CD4-positive, alpha-beta T cell treated with Interleukin-21 for 1 hour (primary cell): ENCODE results near the gene CTNNA3.
"Not testable (repeated sequence)": the region's sequence is repeated elsewhere in the genome, so short reads cannot be mapped to it uniquely, and the experiment has no call there.

ENCODE experiments used
- DNase-seq: peaks from one replicate; pipeline ENCODE4 v3.0.0-alpha.2; 2020

CTNNA3 gene

DNA sequence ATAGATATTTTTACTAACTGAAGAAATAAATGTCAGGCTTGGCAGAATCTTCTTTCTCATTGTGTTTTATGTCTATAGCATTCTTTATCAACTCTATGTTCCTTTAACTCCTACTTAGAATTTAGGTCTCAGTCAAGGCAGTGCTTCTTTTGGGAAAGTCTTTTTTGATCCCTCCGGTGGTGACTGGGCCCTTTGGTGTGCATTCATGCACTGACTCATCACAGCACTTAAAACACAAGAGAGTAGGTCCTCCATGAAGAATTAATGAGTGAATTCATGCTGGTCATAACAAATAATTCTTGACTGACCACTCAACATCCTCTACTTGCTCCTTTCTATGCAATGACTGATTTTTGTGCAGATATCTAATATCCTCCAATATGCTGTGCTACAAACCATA lies 1229.0 kb downstream of the CTNNA3 start:
- no peak for DNase-seq

DNA sequence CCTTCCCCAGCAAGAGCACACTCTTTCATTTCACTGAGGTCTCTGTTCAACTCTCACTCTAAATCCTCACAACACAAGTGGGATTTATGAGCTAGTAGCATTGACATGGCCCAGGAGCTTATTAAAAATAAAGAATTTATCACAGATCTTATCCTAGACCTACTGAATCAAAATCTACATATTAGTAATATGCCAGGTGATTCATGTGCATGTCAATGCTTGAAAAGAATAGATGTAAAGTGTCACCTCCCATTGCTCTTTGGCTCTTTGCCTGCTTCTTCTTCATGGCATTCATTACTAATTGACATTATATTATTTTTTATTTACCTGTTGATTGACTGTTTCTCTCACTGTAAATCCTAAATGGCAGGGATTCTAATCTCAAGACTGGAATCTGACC lies 1229.4 kb downstream of the CTNNA3 start:
- DNase-seq: no peak

DNA sequence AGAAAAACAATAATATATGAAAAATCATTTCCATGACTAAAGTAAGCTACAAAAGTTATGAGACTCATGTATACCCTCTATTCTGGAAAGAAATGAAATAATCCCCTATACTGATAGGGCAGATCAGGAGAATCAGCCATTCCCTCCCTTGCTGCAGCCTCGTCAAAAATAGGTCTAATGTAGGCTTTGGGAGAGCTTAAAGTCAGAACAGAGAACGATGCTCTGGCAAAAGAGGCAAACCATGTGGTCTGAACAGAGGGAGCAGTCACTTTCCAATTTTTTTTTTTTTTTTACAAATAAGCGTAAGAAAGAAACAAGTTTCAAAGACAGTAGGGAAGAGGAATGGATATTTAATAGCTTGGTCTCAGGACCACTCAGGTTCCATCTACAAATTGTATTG lies 1232.4 kb downstream of the CTNNA3 start:
- DNase-seq: no peak

DNA sequence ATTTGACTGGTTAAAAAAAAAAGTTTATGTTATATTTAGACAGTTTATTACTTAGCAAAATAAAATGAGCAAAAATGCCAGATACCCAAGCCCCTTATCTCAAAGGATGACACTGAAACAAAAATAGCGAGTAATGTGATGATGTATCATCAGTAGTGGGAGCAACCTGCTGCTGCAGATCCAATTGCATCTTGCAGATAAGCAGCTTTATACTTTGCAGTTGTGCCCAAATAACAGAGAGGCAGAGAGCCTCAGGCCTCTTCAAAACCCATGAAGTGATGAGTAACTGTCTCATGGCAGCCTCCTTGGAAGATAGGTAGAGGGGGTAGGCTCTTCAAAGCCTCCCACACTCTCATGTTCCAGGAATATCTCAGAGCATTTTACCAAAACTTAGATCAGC lies 1238.4 kb downstream of the CTNNA3 start:
- no peak for DNase-seq

DNA sequence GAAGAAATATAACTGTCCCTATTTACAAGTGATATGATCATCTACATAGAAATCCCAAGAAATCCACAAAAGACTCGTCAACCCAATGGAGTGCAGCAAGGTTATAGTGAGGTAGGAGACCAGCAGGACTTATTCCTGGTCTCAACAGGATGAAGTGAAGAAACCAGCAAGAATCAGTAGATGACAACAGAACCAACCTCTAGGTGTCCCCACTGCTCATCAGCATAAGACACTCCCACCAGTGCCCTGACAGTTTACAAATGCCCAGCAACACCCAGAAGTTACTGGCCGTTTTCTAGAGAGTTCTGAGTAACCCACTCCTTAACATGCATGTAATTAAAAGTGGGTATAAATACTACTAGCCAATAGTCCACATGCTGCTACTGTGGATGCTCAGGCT lies 1240.7 kb downstream of the CTNNA3 start:
- DNase-seq: no peak

DNA sequence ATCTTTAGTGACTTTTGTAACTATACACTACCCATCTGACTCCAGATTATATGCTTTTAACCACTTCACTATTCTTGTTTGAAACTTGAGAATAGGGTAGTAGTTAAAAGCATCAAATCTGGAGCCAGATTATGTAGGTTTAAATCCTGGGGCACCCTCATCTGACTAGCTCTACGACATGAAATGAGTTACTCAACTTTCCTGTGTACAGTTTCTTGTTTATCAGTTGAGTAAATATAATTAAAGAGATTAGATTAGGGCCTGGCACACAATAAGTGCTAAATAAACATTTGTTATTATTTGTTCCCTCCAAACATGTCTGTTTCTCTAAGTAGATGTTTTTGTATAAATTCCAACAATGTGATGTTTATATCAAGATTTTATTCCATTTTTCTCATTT lies 1255.4 kb downstream of the CTNNA3 start:
- DNase-seq: no peak

DNA sequence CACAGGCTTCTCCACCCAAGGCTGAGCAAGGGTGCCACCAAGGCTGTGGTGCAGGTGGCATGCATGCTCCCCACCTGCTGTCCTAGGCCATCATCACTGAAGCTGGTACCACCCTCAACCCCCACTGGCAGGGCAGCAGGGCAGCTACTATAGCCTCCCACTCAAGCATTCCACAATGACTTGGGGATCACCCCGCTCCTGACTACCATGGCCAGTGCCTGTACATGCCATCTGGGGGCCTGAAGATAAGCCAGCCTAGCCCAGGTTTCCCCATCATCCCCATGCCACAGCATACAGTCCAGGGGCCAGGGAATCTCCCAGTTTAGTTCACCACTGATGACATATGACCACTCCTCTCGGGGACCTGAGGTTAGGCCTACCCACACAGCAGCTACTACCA lies 1281.1 kb downstream of the CTNNA3 start:
- DNase-seq: no peak

DNA sequence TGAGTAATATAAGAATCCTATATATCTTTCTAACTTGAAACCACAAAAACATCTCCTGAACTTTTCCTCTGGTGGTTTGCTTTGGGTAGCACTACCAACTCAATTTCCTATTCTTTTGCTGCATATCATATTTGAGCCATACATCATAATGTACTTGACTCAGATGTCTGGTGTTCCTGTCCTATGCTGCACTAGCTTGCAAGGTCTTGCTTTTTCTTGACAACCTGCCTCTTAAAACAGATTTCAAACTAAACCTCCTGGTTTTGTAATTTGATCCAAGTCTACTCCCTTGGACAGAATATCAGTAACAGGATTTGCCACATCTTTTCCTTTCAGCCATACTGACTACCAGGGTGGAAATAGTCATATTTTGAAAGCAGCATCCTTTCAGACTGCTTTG lies 1290.4 kb downstream of the CTNNA3 start:
- no peak for DNase-seq

DNA sequence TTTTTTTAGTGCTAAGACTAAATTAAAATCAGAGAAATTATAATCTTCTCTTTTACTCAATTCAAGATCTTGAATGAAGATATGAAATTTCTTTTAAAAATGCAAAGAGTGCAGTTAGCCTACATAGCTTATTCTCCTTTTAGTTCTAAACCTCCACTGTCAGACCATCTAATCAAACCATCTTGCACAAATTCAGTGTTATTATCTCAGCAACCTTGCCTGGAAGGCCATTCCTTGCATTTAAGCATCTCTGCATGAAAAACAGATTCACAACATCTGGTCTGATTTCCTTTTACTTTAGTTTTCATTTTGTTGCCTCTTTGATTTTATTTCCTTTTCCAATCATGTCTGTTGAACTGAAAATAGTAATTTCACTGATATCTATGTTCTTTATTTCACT lies 1297.3 kb downstream of the CTNNA3 start:
- no peak for DNase-seq

DNA sequence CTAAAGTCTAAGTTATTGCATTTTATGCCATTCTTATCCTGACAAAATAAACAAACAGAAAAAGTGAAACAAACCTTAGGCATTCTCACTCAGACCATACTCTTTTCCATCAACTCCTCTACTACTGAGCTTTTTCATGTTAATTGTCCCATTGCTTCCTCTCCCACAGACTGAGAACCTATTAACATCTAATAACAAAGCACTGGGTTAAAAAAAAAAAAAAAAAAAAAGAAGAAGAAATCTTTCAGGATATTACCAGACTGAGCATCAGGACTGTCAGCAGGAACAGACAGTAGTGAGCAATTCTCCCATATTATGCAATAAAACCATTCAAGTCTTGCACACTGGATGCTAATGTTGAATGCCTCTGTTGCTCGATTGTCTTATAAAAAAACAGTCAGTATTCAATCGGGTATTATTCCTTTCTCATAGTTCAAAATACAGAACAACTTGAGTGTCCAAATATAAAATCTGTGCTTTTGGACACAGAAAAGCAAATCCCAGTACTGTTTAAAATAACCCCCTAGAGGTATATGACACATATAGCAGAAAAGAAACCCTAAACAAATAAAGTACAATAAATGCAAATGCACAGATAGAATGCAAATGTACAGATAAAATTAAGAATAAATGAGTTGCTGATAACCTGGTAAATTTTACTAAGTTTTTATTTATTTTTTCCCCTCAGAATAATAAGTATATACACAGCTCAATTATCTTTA lies 1301.5 kb downstream of the CTNNA3 start:
- no peak for DNase-seq

DNA sequence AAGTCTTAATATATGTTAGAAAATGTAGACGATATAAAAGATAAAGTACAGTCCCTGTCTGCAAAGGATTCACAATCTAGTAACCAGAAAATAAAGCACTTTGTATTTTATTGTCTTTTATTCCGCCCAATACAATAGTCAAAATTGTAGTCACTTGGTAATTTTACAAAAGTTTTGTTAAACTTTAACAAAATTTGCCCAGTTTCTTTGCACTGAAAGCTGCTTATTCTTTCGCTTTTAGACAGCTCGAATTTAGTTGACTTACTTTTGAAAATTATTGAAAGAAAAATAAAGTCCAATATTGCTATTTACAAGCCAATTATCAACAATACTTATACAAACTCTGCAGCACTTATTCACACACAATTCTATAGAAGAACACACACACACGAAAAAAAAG lies 1305.1 kb downstream of the CTNNA3 start:
- no peak for DNase-seq

DNA sequence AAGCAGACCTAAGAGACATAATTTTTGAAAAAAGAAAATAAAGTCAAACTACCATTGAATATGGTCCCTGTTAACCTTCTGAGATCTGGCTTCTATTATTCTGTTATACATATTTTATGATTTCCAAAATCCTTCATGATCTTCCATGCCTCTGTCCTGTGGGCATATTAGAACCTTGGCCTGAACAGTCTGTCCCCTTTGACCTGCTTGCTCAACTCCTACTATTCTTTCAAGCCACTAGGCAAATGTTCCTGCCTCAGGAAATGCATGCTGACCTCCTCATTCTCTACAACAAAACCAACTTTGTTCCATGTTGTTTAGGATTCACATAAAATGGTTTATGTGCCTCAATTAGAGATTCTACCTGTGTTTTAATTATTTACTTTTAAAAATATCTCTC lies 1315.0 kb downstream of the CTNNA3 start:
- DNase-seq: no peak

DNA sequence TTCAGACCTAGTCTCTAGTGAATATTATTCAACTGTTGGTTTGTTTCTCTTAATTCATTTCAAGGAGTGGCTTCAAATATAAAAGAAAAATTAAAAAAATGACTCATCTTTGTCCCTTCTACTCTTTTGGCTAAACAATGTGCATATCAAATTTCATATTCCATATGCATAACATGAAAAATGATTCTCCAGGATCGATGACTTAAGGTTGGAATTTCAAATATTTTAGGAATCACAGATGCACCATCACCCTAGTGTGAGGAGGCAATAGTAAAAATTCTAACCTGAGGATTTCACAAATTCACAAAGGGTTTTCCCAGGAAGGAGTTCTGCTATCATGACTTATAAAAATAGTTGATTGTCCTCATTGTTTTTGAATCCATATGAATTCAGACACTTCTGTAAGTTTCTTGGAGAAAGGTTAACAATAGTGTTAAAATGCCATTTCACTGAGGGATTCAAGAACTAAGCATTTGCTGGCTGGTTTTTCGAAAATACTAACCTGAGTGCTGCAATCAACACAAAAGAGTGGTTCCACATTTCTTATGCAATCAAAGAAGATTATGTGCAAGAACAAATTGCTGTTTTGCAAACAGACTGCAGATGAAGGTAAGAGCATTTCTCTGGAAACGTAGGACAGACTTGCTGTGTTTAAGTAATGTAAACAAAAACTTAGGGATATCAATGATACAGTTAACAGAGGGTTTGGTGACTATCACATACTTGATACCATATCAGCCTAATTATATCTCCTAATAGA lies 1317.7 kb downstream of the CTNNA3 start:
- no peak for DNase-seq

DNA sequence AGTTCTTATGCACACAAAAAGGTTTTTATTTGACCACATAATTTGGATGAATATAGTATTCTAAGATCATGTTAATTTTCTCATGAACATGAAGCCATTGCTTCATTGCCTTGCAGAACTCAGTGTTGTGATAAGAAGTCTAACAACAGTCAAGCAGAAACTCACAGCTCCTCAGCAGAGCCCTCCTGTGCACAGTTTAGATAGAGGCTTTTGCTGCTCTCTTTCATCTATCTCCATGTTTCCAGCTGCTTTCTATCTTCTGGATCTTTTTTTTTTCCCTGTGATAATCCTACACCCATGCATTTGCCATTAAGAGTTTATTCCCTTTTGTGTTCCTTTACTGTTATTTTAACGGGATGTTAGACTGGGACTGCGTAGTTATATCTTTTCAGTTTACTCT lies 1327.8 kb downstream of the CTNNA3 start:
- DNase-seq: no peak

DNA sequence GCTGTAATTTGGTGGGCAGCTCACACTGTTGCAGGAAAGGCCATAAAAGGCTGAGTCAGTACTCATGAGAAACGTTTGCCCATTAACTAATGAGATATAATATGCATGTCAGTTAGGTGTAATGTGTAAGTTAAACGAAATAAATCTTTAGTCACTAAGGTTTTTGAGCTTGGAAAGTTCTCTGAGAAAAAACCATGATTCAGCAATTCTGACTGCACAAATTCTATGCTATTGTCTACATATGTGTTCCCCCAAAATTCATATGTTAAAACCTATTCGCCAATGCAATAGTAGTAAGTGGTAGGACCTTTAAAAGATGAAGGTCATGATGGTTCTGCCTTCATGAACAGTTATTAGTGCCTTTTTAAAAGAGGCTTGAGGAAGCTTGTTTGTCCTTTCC lies 1329.8 kb downstream of the CTNNA3 start:
- DNase-seq: no peak

DNA sequence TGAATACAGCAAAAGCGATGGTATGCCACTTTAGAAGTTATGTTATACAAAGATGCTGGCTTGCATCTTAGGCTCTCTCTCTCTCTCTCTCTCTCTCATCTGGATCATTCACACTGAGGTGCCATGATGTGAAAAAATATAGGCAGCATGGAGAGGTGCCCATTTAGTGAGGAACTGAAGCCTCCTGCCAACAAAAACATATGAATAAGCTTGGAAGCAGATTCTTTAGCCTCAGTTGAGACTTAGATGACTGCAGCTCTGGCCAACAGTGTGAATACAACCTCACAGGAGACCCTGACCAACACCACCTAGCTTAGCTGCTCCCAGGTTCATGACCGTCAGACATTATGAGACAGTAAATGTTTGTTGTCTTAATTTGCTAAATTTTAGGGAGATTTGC lies 1330.3 kb downstream of the CTNNA3 start:
- no peak for DNase-seq

DNA sequence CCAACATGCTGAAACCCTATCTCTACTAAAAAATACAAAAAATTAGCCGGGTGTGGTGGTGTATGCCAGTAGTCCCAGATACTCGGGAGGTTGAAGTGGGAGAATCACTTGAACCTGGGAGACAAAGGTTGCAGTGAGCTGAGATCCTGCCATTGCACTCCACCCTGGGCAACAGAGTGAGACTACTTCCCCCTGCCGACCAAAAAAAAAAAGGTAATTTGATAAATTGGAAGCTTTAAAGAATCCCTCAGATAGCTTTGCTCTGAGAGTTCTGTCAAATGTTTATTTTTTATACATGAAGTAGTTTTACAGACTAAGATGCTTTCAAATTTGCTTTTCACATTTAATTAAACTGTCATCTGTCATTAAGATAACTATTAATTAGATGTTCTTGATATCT lies 1333.5 kb downstream of the CTNNA3 start:
- DNase-seq: no peak

DNA sequence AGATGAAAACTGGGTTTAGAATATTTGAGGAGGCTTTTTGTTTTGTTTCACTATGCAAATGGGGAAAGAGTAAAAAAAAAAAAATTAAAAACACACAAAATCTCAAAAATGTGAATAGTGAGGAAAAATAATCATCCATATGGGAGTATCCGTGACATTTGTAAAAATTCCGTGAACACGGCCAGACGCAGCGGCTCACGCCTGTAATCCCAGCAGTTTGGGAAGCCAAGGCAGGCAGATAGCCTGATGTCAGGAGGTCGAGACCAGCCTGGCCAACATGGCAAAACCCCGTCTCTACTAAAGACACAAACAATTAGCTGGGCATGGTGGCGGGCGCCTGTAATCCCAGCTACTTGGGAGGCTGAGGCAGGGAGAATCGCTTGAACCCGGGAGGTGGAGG lies 1342.2 kb downstream of the CTNNA3 start:
- DNase-seq: not testable (repeated sequence)

DNA sequence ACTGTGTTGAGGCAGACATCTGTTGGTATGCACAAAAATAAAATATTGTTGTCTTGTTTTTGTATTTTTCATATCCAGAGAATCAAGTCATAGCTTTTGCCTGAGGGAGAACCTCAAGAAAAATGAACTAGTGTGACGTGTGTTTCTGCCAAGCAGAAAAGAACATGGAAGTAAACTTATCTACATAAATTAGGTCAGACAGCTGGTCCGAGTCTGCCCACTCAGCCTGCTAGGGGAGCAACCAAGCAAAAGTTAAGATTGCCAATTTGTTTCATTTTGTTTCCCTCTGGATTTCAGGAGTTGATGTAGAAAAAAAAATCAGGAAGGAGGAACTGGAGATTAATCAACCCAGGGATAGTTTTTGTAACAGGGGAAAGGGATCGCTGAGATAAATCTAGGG lies 1342.6 kb downstream of the CTNNA3 start:
- no peak for DNase-seq

DNA sequence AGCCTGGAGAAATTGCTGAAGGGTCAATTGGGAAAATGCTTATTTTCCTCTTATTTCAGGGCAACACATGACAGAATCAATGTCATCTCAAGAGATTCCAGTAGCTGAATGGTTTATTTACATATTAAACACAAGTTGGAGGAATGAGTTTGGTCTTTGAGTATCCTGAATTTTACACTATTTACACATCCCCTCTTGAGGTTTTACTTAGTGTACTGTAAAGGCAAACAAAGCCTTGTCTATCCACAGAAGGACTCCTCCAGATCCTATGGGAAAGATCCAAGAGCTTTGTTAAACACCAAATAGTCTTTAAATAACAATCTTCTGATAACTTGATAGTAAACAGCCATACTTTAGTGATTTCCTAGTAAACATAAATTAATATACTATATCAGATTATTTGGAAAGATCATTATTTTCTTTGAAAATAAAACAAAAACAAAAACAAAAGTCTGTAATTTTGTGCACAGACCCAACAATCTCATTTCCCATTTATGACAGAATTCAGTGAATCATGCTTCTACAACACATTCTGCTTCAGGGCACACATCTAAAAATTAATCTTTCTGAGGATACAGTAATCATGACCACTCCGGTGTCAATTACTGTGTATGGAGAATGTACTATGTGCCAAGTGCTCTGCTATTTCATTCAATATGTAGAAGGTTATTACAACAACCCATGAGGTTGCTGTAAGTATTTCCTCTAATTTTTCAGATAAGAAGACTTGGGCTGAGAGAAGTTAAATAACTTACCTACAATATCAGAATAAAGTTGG lies 1345.2 kb downstream of the CTNNA3 start:
- no peak for DNase-seq

DNA sequence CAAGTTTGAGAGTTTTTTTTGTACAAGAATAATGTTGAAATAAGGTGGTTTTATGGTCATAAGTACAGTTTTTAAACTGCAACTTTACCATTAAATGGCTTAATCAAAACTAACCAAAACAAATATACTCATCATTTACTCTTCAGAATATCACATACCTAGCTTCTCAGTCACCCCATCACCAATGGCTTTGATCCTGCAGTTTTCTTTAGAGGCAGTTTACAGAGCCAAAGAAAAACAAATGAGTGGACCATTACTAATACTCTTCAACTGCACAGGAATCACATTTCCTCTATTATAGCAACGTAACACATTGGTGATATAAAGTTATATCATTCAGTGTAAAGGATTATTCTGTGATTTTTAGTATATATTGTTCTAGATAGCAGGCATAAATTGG lies 1346.3 kb downstream of the CTNNA3 start:
- DNase-seq: no peak

DNA sequence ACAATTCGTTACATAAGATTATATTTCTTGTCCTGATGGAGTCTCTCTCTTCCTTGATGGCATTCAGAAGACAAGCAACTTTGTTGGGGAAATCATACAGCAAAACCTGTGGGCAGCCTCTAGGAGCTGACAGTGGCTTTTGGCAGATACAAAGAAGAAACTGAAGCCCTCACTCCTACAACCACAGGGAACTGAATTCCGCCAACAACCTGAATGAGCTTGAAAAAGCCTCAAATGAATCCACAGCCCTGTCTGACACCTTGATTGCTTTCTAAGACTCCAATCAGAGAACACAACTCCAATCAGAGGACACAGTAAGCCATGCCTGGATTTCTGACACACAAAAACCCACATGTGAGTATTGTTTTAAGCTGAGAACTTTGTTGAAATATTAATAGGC lies 1346.9 kb downstream of the CTNNA3 start:
- DNase-seq: no peak

DNA sequence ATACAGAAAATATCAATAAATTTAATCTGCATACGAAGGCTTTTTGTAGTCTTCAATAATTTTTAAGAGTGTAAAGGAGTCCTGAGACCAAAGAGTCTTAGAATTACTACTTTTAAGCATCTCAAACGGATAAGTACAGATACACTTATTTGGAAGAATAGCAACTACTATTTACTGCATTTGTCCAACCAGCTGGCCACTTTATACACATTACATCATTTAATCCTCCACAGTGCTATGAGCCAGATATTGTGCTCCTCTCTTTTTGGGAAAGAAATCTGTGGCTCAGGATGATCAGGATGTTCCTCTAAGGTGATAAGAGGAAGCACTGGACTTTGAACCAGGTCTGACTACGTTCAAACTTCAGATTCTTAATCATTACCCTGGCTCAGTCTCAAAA lies 1358.8 kb downstream of the CTNNA3 start:
- DNase-seq: no peak

DNA sequence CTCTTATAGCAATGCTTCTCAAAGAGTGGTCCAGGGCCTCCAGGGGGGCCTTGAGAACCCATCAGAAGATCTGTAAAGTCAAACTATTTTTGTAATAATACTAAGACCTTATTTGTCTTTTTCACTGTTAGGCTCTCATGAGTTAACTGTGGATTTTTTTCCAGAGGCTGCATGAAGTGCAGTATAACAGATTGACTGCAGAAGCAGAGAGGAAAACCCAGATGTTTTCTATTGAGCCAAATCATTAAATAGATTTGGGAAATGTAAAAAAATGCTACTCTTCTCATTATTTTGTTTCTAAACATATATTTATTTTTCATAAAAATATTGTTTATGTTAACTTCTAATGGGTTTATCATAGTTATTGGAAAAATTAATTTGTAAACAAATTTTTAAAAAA lies 1359.2 kb downstream of the CTNNA3 start:
- DNase-seq: no peak
